HepG2 (cell line): ENCODE data around the gene TBC1D5. TPM values are rescaled to one million over a fixed set of nuclear protein-coding genes. Genes with fewer than 3 reads are reported as not detected.

ENCODE experiments used
- BCL6 ChIP-seq: IDR thresholded peaks from 2 replicates; pipeline ENCODE4 v1.6.1; 2016; ENCODE audit warnings: missing genetic modification reagents, missing compliant biosample characterization
- CAMTA2 ChIP-seq: sonication (generic); formaldehyde crosslinking; IDR thresholded peaks from 2 replicates; pipeline ENCODE4 v1.4.0; 2020; ENCODE audit warnings: mild to moderate bottlenecking, missing genetic modification reagents, borderline replicate concordance
- GATA4 ChIP-seq: sonication (generic); IDR thresholded peaks from 2 replicates; pipeline ENCODE4 v1.6.1; 2016; ENCODE audit warnings: antibody characterized with exemption, low read depth, borderline replicate concordance
- GMEB2 ChIP-seq: IDR thresholded peaks from 2 replicates; pipeline ENCODE4 v1.6.1; 2016; ENCODE audit warnings: missing biosample characterization, missing genetic modification reagents, low read depth
- PRDM4 ChIP-seq: sonication (generic); formaldehyde crosslinking; IDR thresholded peaks from 2 replicates; pipeline ENCODE4 v1.9.0; 2021; ENCODE audit warnings: missing genetic modification reagents, borderline replicate concordance
- SALL2 ChIP-seq: sonication (generic); formaldehyde crosslinking; IDR thresholded peaks from 2 replicates; pipeline ENCODE4 v1.8.1; 2023; ENCODE audit warnings: mild to moderate bottlenecking, missing genetic modification reagents, inconsistent platforms
- SNAI1 ChIP-seq: sonication (generic); formaldehyde crosslinking; IDR thresholded peaks from 2 replicates; pipeline ENCODE4 v1.5.0; 2020; ENCODE audit warnings: mild to moderate bottlenecking, missing genetic modification reagents, borderline replicate concordance
- TFAP4 ChIP-seq: sonication (generic); IDR thresholded peaks from 2 replicates; pipeline ENCODE4 v1.6.1; 2016; ENCODE audit warnings: low read depth, borderline replicate concordance
- YEATS2 ChIP-seq: sonication (generic); formaldehyde crosslinking; IDR thresholded peaks from 2 replicates; pipeline ENCODE4 v1.4.0; 2020; ENCODE audit warnings: missing genetic modification reagents, borderline replicate concordance
- ZNF331 ChIP-seq: sonication (generic); formaldehyde crosslinking; IDR thresholded peaks from 2 replicates; pipeline ENCODE4 v1.4.0; 2020; ENCODE audit warnings: missing genetic modification reagents
- polyA plus RNA-seq, 8 experiments: library from polyadenylated mRNA; depleted of rRNA in 3 of 8; stranded (reverse) in 7 of 8; unstranded in 1 of 8; fragments of >200 nt; fragmentation: Illumina TruSeq in 4 of 8; extraction: Trizol in 4 of 8; gene quantifications; 2 replicates each; pipeline versions ENCODE4 v1.2.1 to v1.2.3, GENCODE V29; 2011 to 2016; ENCODE audit warnings: low read depth in 4 of 8, missing spikeins in 1 of 8, mixed read lengths in 1 of 8; ENCODE audit not compliant: insufficient read depth in 1 of 8
- total RNA-seq, 5 experiments: library from RNA; depleted of rRNA; stranded (reverse); fragments of >200 nt; fragmentation: Illumina TruSeq; extraction: Trizol; gene quantifications; 2 replicates each; pipeline ENCODE4 v1.2.3, GENCODE V29; 2016; ENCODE audit warnings: low read depth in 1 of 5

The TBC1D5 gene
- total and polyA plus RNA-seq, 2 of the 13 experiments (the other 11 are each of a cell fraction or from before 2014, with no cell fraction given) = 19.2 to 33.3 TPM

- TF ChIP-seq PRDM4 (no peak), YEATS2 (CRISPR knock-in tag) (peak; percentile 27; the same call in 1 of the 2 replicates), SALL2 (CRISPR knock-in tag) (no peak), TFAP4 (peak; percentile 56; the same call in 1 of the 2 replicates), GATA4 (0 out of 2 replicates have a peak, but pooled peaks have one; percentile 14), CAMTA2 (CRISPR knock-in tag) (no peak), GMEB2 (CRISPR knock-in tag) (no peak), SNAI1 (CRISPR knock-in tag) (0 out of 2 replicates have a peak, but pooled peaks have one; percentile 10), BCL6 (CRISPR knock-in tag) (peak; percentile 39; the same call in 1 of the 2 replicates), ZNF331 (CRISPR knock-in tag) (peak; percentile 25; the same call in 1 of the 2 replicates)
These were observed 1.7 kb downstream of the TBC1D5 start (continued) for GRCh38 chr3:17740721-17741141.
